Thyroid gland (tissue), 4 donors: ENCODE data around the gene GSX1.

Experiments used
- CTCF ChIP-seq, 6 experiments: fragments of 200-600 bp in 3 of 6; fragments of 450-650 bp in 3 of 6; sonication (generic) in 3 of 6; IDR thresholded peaks; one replicate each; pipeline ENCODE4 v1.5.1; 2016 to 2019; ENCODE audit warnings: antibody characterized with exemption in 6 of 6, mild to moderate bottlenecking in 2 of 6, inconsistent platforms in 1 of 6, moderate library complexity in 1 of 6
- POLR2A ChIP-seq, 2 donors: fragments of 450-650 bp; IDR thresholded peaks; one replicate each; pipeline ENCODE4 v1.6.1; 2017; ENCODE audit warnings: antibody characterized with exemption in 2 of 2, mild to moderate bottlenecking in 2 of 2, moderate library complexity in 1 of 2

- TF ChIP-seq CTCF (IDR thresholded peaks at IDR 0.05): no peak
- no peak for TF ChIP-seq POLR2A (IDR thresholded peaks at IDR 0.05)
Measured at GRCh38 chr13:27789495-27790303, 2.6 kb upstream of the GSX1 start.
